SK-N-MC (cell line): Measurements from ENCODE around the gene YWHAE.

Experiments used
- EZH2 ChIP-seq: fragments of 200-600 bp; sonication (generic); IDR thresholded peaks from one replicate; pipeline ENCODE4 v1.6.1; 2017; ENCODE audit warnings: antibody characterized with exemption
- FOXP2 ChIP-seq: optimal IDR thresholded peaks from 2 replicates; pipeline ENCODE3; 2011; ENCODE audit warnings: mild to moderate bottlenecking, moderate library complexity; ENCODE audit not compliant: insufficient read depth; ENCODE audit errors: extremely low read length, control extremely low read depth
- POLR2AphosphoS5 ChIP-seq: IDR thresholded peaks from 2 replicates; pipeline ENCODE4 v1.6.1; 2012; ENCODE audit warnings: mild to moderate bottlenecking, low read depth, low read length, borderline replicate concordance

- TF ChIP-seq EZH2 (no peak), POLR2AphosphoS5 (no peak), FOXP2 (no peak)
Measured at GRCh38 chr17:1447052-1447451, 47.0 kb upstream of the YWHAE start.
